SK-N-SH treated with all-trans-retinoic acid at 6 μM for 48 hours (cell line): ENCODE measurements around the gene PKD1.

Experiments used
- ARNTL ChIP-seq: fragments of 450-650 bp; formaldehyde crosslinking; IDR thresholded peaks from 2 replicates; pipeline ENCODE4 v1.5.0; 2020; ENCODE audit warnings: low read depth, mild to moderate bottlenecking, moderate library complexity, borderline replicate concordance
- CREB5 ChIP-seq: fragments of 250-450 bp; sonication (Bioruptor Pico); IDR thresholded peaks from 2 replicates; pipeline ENCODE4 v1.5.1; 2020; ENCODE audit warnings: low read depth, mild to moderate bottlenecking, moderate library complexity
- CSRNP3 ChIP-seq: fragments of 250-450 bp; sonication (Bioruptor Pico); IDR thresholded peaks from 2 replicates; pipeline ENCODE4 v1.5.1; 2021; ENCODE audit warnings: mild to moderate bottlenecking, moderate library complexity
- OSR1 ChIP-seq: fragments of 250-450 bp; sonication (Bioruptor Pico); IDR thresholded peaks from 2 replicates; pipeline ENCODE4 v1.8.0; 2022; ENCODE audit warnings: moderate library complexity, mild to moderate bottlenecking, inconsistent platforms
- PATZ1 ChIP-seq: fragments of 250-450 bp; sonication (Bioruptor Pico); IDR thresholded peaks from 2 replicates; pipeline ENCODE4 v1.8.0; 2020; ENCODE audit warnings: mild to moderate bottlenecking, moderate library complexity, borderline replicate concordance
- PPARA ChIP-seq: fragments of 250-450 bp; sonication (Bioruptor Pico); IDR thresholded peaks from 2 replicates; pipeline ENCODE4 v1.5.0; 2020; ENCODE audit warnings: mild to moderate bottlenecking, borderline replicate concordance
- RARB ChIP-seq: fragments of 250-450 bp; sonication (Bioruptor Pico); IDR thresholded peaks from 2 replicates; pipeline ENCODE4 v1.8.0; 2021; ENCODE audit warnings: mild to moderate bottlenecking, moderate library complexity
- SNAI2 ChIP-seq: fragments of 250-450 bp; sonication (Bioruptor Pico); IDR thresholded peaks from 2 replicates; pipeline ENCODE4 v1.5.0; 2020; ENCODE audit warnings: mild to moderate bottlenecking, moderate library complexity
- ZFP3 ChIP-seq: fragments of 250-450 bp; sonication (Bioruptor Pico); IDR thresholded peaks from 2 replicates; pipeline ENCODE4 v1.5.0; 2020; ENCODE audit warnings: mild to moderate bottlenecking, moderate library complexity
- ZFP30 ChIP-seq: fragments of 450-650 bp; formaldehyde crosslinking; IDR thresholded peaks from 2 replicates; pipeline ENCODE4 v1.5.0; 2022; ENCODE audit warnings: mild to moderate bottlenecking, moderate library complexity
- ZNF8 ChIP-seq: fragments of 450-650 bp; formaldehyde crosslinking; IDR thresholded peaks from 2 replicates; pipeline ENCODE4 v1.5.0; 2020; ENCODE audit warnings: mild to moderate bottlenecking, moderate library complexity

- no peak for TF ChIP-seq CREB5 (CRISPR knock-in tag)
- no peak for TF ChIP-seq PPARA (CRISPR knock-in tag)
- no peak for TF ChIP-seq ZNF8
- TF ChIP-seq RARB = no peak
- TF ChIP-seq PATZ1 = no peak
- no peak for TF ChIP-seq OSR1 (CRISPR knock-in tag)
- TF ChIP-seq SNAI2 (CRISPR knock-in tag) = no peak
- TF ChIP-seq ZFP3 (CRISPR knock-in tag) = no peak
- no peak for TF ChIP-seq ZFP30 (CRISPR knock-in tag)
- TF ChIP-seq CSRNP3 = no peak
- TF ChIP-seq ARNTL = no peak
Observed at GRCh38 chr16:2082983-2083364, 52.7 kb downstream of the PKD1 start.
